H9 (cell line): ENCODE results near the gene STN1. TPM values are rescaled to one million over a fixed set of nuclear protein-coding genes. Genes with fewer than 3 reads are reported as not detected.

Experiments
- DNase-seq: peaks from one replicate; pipeline ENCODE4 v3.0.0-alpha.2; 2017
- H2AFZ ChIP-seq: one replicate; pipeline ENCODE4 v1.6.1; 2013; ENCODE audit warnings: mild to moderate bottlenecking, low read length, control low read depth, moderate library complexity
- H2AK5ac ChIP-seq: 2 replicates; pipeline ENCODE4 v1.6.1; 2013; ENCODE audit warnings: low read length, control low read depth, mixed read lengths; ENCODE audit not compliant: insufficient read length
- H2BK120ac ChIP-seq: one replicate; pipeline ENCODE4 v1.6.1; 2013; ENCODE audit warnings: low read depth, mild to moderate bottlenecking, low read length, control low read depth, inconsistent platforms; ENCODE audit not compliant: poor library complexity, severe bottlenecking
- H2BK12ac ChIP-seq: 2 replicates; pipeline ENCODE4 v1.6.1; 2013; ENCODE audit warnings: low read length, control low read depth, mixed read lengths, low read depth; ENCODE audit not compliant: insufficient read length
- H2BK15ac ChIP-seq: 2 replicates; pipeline ENCODE4 v1.6.1; 2013; ENCODE audit warnings: low read depth, low read length, control low read depth
- H2BK20ac ChIP-seq: one replicate; pipeline ENCODE4 v1.6.1; 2013; ENCODE audit warnings: low read depth, mild to moderate bottlenecking, low read length, control low read depth, inconsistent platforms; ENCODE audit not compliant: poor library complexity, severe bottlenecking
- H2BK5ac ChIP-seq: 2 replicates; pipeline ENCODE4 v1.6.1; 2013; ENCODE audit warnings: low read length, control low read depth, mixed read lengths; ENCODE audit not compliant: insufficient read length
- H3K14ac ChIP-seq: 2 replicates; pipeline ENCODE4 v1.6.1; 2013; ENCODE audit warnings: low read length, control low read depth; ENCODE audit not compliant: insufficient read depth
- H3K18ac ChIP-seq: 2 replicates; pipeline ENCODE4 v1.6.1; 2013; ENCODE audit warnings: low read depth, mild to moderate bottlenecking, mixed read lengths, low read length, control low read depth; ENCODE audit not compliant: insufficient read length
- H3K23ac ChIP-seq: 2 replicates; pipeline ENCODE4 v1.6.1; 2013; ENCODE audit warnings: low read length, control low read depth, mixed read lengths, low read depth; ENCODE audit not compliant: insufficient read length
- H3K23me2 ChIP-seq: 2 replicates; pipeline ENCODE4 v1.6.1; 2013; ENCODE audit warnings: low read depth, mild to moderate bottlenecking, mixed read lengths, low read length, control low read depth; ENCODE audit not compliant: insufficient read length, poor library complexity, severe bottlenecking
- H3K27ac ChIP-seq: 2 replicates; pipeline ENCODE4 v1.5.1; 2013; ENCODE audit warnings: low read length, control low read depth, mixed read lengths, low read depth; ENCODE audit not compliant: insufficient read length
- H3K27me3 ChIP-seq: 2 replicates; pipeline ENCODE4 v1.6.1; 2013; ENCODE audit warnings: low read length, control low read depth, inconsistent platforms; ENCODE audit not compliant: insufficient read depth
- H3K4ac ChIP-seq: 2 replicates; pipeline ENCODE4 v1.6.1; 2013; ENCODE audit warnings: low read depth, mild to moderate bottlenecking, control low read depth, inconsistent platforms, low read length, moderate library complexity
- H3K4me1 ChIP-seq: 2 replicates; pipeline ENCODE4 v1.6.1; 2013; ENCODE audit warnings: low read length, control low read depth, inconsistent platforms; ENCODE audit not compliant: insufficient read depth
- H3K4me2 ChIP-seq: 2 replicates; pipeline ENCODE4 v1.6.1; 2013; ENCODE audit warnings: low read length, control low read depth, mixed read lengths; ENCODE audit not compliant: insufficient read length, insufficient read depth
- H3K56ac ChIP-seq: 2 replicates; pipeline ENCODE4 v1.6.1; 2013; ENCODE audit warnings: low read depth, mild to moderate bottlenecking, mixed read lengths, low read length, control low read depth; ENCODE audit not compliant: insufficient read length
- H3K79me1 ChIP-seq: 2 replicates; pipeline ENCODE4 v1.6.1; 2013; ENCODE audit warnings: low read depth, mild to moderate bottlenecking, moderate library complexity, low read length, control low read depth, inconsistent platforms; ENCODE audit not compliant: insufficient read depth, poor library complexity, severe bottlenecking
- H3K79me2 ChIP-seq: 2 replicates; pipeline ENCODE4 v1.6.1; 2013; ENCODE audit warnings: low read length, control low read depth, inconsistent platforms; ENCODE audit not compliant: insufficient read depth
- H3K9ac ChIP-seq: 2 replicates; pipeline ENCODE4 v1.6.1; 2013; ENCODE audit warnings: low read length, control low read depth, mixed read lengths; ENCODE audit not compliant: insufficient read length; ENCODE audit errors: extremely low read depth
- H3K9me3 ChIP-seq: one replicate; pipeline ENCODE4 v1.6.1; 2013; ENCODE audit warnings: low read depth, low read length, inconsistent platforms; ENCODE audit not compliant: control insufficient read depth
- H3T11ph ChIP-seq: one replicate; pipeline ENCODE4 v1.6.1; 2013; ENCODE audit warnings: mild to moderate bottlenecking, low read length, control low read depth, inconsistent platforms
- H4K20me1 ChIP-seq: one replicate; pipeline ENCODE4 v1.6.1; 2013; ENCODE audit not compliant: control insufficient read depth, insufficient read length, insufficient read depth
- H4K5ac ChIP-seq: 2 replicates; pipeline ENCODE4 v1.6.1; 2013; ENCODE audit warnings: low read depth, mild to moderate bottlenecking, mixed read lengths, low read length, control low read depth; ENCODE audit not compliant: insufficient read length
- H4K8ac ChIP-seq: replicated peaks from 2 replicates; pipeline ENCODE4 v1.6.1; 2013; ENCODE audit warnings: low read length, control low read depth, mixed read lengths, low read depth; ENCODE audit not compliant: insufficient read length
- H4K91ac ChIP-seq: 2 replicates; pipeline ENCODE4 v1.6.1; 2013; ENCODE audit warnings: low read depth, mild to moderate bottlenecking, moderate library complexity, mixed read lengths, low read length, control low read depth; ENCODE audit not compliant: insufficient read length
- H3K27ac Mint-ChIP-seq, 3 experiments: 2 replicates in 2 of 3; 3 replicates in 1 of 3; pipeline ENCODE4 v1.8.0; 2020 to 2021; ENCODE audit warnings: mixed read lengths in 3 of 3, mild to moderate bottlenecking in 1 of 3, moderate library complexity in 1 of 3
- H3K27me3 Mint-ChIP-seq: 2 replicates; pipeline ENCODE4 v1.8.0; 2021; ENCODE audit warnings: low read depth, mild to moderate bottlenecking, moderate library complexity, mixed read lengths
- H3K36me3 Mint-ChIP-seq, 3 experiments: 2 replicates in 2 of 3; 3 replicates in 1 of 3; pipeline ENCODE4 v1.8.0; 2020 to 2021; ENCODE audit warnings: low read depth in 3 of 3, mixed read lengths in 3 of 3; ENCODE audit not compliant: insufficient read depth in 1 of 3
- H3K4me1 Mint-ChIP-seq, 2 experiments: 2 replicates each; pipeline ENCODE4 v1.8.0; 2020; ENCODE audit warnings: mixed read lengths in 2 of 2
- H3K4me3 Mint-ChIP-seq, 2 experiments: 2 replicates in 1 of 2; 3 replicates in 1 of 2; pipeline ENCODE4 v1.8.0; 2020 to 2021; ENCODE audit warnings: mild to moderate bottlenecking in 2 of 2, mixed read lengths in 2 of 2, moderate library complexity in 1 of 2
- H3K9me3 Mint-ChIP-seq, 2 experiments: 2 replicates in 1 of 2; 3 replicates in 1 of 2; pipeline ENCODE4 v1.8.0; 2020; ENCODE audit warnings: mild to moderate bottlenecking in 2 of 2, mixed read lengths in 2 of 2, moderate library complexity in 1 of 2
- CTCF ChIP-seq: fragments of 200-600 bp; sonication (generic); conservative IDR thresholded peaks from 3 replicates; pipeline ENCODE4 v1.8.0; 2021; ENCODE audit warnings: antibody characterized with exemption, mild to moderate bottlenecking
- WGBS: extraction: QIAGEN DNeasy Blood & Tissue Kit; methylation state at CpG from one replicate; pipeline ENCODE4 v1.1.7; 2013; ENCODE audit warnings: missing lambda C conversion rate, low lambda C conversion rate, mixed read lengths; ENCODE audit not compliant: insufficient read length; ENCODE audit errors: extremely low coverage; 5-methylcytosine and 5-hydroxymethylcytosine counted together
- total RNA-seq: library from RNA; stranded (reverse); gene quantifications from 2 replicates; pipeline ENCODE4 v1.2.1, GENCODE V29; 2021

STN1 gene
- total RNA-seq, 1 experiment from 2014 or later: 11.3 TPM

- no peaks in the 10 kb centered on the region for H3K9me3 Mint-ChIP-seq
- Histone ChIP-seq H4K91ac (no peak overlapping the region), H2BK20ac (no peak overlapping the region), H4K5ac (no peak overlapping the region), H3K56ac (no peak overlapping the region), H3K79me2 (no peaks in the 10 kb centered on the region), H3K23me2 (no peaks in the 10 kb centered on the region), H3K79me1 (no peaks in the 10 kb centered on the region), H3K4me2 (no peak overlapping the region), H4K20me1 (no peaks in the 10 kb centered on the region), H4K8ac (no peak overlapping the region), H3K14ac (no peak overlapping the region), H2BK12ac (no peak overlapping the region), H2BK15ac (no peak overlapping the region), H2BK120ac (no peak overlapping the region), H2BK5ac (no peak overlapping the region), H2AK5ac (no peak overlapping the region), H3K9ac (no peak overlapping the region), H3K27ac (no peak overlapping the region), H2AFZ (no peak overlapping the region), H3K4me1 (no peaks in the 10 kb centered on the region), H3T11ph (no peak overlapping the region), H3K23ac (no peak overlapping the region), H3K27me3 (no peaks in the 10 kb centered on the region), H3K4ac (no peak overlapping the region), H3K18ac (no peak overlapping the region), H3K9me3 (no peaks in the 10 kb centered on the region)
- H3K27ac Mint-ChIP-seq: no peak overlapping the region
- DNase-seq: no peak
- WGBS: no CpG with 5 or more reads among the region's 8 CpGs
- peaks cover 0 to 9% (median 9%) of the 10 kb centered on the region in 3 experiments; a peak in 5 of 7 replicates for H3K36me3 Mint-ChIP-seq
- H3K27me3 Mint-ChIP-seq: no peaks in the 10 kb centered on the region
- TF ChIP-seq CTCF: no peak
- peaks cover 0 to 7% of the 10 kb centered on the region in 2 experiments; a peak in 2 of 4 replicates for H3K4me1 Mint-ChIP-seq
- no peak overlapping the region for H3K4me3 Mint-ChIP-seq
Measured at GRCh38 chr10:103882285-103883007, 35.5 kb downstream of the STN1 start.
